Stimulated activated naive CD4-positive, alpha-beta T cell treated with Interleukin-2 at 50 U/mL for 16 hours (primary cell): Measurements from ENCODE around the gene PELO.
A peak's percentile ranks its signal among the peaks of the same experiment; 100 is the strongest.
"Not testable (repeated sequence)": the region's sequence is repeated elsewhere in the genome, so short reads cannot be mapped to it uniquely, and the experiment has no call there.

Experiments
- DNase-seq: peaks from one replicate; lab custom pipeline; 2025; lab: John Stamatoyannopoulos, UW

The PELO gene, protein sequence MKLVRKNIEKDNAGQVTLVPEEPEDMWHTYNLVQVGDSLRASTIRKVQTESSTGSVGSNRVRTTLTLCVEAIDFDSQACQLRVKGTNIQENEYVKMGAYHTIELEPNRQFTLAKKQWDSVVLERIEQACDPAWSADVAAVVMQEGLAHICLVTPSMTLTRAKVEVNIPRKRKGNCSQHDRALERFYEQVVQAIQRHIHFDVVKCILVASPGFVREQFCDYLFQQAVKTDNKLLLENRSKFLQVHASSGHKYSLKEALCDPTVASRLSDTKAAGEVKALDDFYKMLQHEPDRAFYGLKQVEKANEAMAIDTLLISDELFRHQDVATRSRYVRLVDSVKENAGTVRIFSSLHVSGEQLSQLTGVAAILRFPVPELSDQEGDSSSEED

DNA sequence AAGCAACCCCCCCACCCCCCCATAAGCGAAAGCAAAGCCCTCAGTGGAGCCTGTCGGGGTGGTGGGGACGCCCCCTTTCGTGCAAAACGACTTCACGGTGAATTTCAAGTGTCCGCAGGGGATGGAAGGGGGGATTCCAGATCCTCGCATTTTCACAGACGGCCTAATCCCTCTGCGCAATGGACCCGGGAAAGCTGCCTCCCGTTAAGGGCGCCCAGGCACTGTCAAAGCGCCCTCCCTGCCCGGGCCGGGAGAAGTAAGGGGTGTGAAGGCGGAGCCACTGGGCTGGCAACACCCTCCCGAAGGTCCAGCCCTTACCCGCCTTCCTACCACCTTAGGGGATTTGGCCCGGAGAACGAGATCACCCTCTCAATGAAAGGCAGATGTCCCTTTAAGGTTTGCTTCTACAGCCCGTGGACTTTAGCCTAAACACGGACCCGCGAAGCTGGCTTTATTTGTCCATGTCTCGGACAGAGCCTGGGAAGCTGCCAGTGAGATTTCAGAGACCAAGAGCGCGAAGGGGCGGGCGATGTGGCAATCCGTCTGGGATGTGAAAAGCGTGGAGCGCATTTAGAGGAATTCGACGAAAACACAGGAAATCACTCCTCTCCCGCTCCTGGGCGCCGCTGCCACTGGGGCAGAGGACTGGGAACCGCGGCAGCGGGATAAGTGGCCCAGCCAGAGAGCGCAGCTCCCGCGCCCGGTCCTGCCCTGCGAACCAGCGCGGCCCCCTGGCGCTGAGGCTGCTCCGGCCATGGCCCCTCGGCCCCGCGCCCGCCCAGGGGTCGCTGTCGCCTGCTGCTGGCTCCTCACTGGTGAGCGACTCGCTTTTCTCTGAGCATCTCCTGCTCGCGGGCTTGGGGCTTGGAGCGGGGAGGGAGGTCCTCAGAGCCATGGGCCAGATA lies at the start of gene PELO, which contains the start of gene ITGA1:
PELO (plus strand) TSS at position 317 of the 905 bp plus-strand sequence. CDS start 12,479 bp downstream, outside the sequence.
ITGA1 (plus strand) TSS at position 317 of the 905 bp plus-strand sequence; CDS start at position 755, 438 bp downstream.
- DNase-seq, result peak; percentile 64

DNA sequence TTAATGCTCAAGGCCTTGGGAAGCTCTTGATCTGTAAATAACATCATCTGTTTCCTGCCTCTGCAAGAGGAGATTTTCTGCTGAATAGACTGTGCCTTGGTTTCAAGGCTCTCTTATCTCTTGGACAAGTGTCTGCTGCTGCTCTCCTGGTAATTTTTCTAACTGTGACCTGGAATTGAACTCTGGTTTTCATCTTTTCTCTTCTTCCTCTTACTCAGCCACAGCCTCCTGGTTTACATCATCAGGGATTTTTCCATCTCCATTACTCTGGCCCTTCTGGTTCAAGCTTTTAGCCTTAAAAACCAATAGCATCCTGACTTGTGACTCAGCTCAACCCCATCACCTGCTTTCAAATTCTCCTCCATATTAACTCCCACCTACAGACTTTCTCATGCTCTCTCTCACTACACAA lies 49.6 kb upstream of the PELO start:
- no peak for DNase-seq

DNA sequence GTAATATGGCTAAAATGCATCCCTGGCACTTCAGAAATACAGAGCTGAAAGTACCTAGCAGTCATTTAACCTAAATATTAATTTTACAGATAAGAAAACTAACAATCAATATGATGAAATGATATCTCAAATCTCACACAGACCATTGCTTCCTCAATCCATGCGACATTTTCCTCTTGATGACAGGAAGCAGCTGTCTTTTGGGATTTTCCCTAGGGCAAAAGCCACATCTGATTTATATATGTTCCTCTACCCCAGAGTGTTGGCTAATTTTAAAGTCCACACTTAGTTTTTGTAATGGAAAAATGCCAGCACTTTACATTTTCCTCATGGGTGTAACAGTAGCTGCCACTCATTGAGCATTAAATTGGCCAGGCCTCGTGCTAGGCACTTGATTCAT lies 47.7 kb upstream of the PELO start:
- no peak for DNase-seq

DNA sequence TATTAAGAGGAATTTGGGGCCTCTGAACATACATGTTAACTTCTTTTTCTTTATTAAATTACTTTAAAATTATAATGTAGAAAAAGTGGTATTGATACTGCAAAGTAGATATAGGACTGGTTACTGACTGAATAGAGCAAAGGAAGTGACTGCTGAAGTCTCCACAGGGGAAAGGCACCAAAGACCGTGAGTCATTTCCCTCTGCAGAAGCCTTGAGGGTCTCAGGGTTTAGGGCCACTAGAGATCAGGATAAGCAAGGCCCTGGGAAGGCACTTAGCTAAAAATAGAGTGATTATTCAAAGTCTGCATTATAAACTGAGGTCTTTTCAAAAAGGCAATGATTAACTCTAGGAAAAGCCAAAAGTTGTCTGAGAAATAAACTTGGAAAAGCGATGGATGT lies 44.7 kb upstream of the PELO start:
- DNase-seq, result no peak

DNA sequence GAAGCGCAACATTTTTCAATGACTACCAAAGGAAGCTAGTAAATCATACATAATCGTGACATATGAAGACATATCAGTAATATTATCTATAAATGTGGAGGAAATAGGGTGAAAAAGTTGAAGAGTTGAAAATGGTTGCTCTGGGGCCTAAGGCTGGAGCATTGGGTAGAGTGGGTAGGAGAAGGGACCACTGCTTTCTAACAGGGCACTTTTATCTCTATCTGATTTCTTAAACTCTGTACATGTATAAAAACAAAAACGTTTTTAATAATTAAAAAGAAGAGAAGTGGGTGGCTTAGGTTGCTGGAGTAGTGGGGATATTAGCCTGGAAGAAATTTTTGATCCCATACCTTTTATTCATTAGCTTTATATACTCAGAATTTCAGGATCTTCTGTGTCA lies 44.2 kb upstream of the PELO start:
- DNase-seq, result no peak

DNA sequence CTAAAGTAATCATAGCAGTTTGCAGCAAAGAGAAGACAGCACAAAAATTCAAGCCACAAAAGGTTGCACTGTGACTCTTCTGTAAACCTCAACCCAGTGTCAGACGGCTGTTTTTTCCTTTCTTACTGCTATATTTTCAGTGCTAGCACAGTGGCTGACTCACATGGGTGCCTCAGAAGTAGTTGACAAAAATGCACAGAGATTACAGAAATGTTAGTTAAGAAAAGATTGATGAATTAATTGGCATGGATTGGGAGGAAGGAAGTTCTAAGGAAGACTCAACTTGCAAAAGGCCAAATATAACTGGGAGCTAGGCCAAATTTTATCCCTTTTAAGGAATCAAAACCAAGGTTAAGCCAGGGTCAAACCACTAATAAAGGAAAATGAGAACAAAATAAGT lies 43.7 kb upstream of the PELO start:
- peak; percentile 39 for DNase-seq

DNA sequence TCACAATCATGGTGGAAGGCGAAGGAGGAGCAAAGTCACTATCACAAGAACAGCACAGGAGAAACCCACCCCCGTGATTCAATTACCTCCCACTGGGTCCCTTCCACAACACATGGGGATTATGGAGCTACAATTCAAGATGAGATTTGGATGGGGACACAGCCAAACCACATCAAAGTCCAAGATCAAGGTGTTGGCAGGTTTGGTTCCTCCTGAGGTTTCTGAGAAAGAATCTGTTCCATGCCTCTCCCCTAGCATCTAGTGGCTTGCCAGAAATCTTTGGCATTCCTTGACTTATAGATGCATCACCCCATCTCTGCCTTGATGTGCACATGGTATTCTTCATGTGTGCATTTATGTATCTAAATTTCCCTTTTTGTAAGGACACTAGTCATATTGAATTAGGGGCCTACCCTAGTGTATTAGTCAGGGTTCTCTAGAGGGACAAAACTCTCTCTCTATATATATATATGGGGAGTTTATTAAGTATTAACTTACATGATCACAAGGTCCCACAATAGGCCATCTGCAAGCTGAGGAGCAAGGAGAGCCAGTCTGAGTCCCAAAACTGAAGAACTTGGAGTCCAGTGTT lies 42.8 kb upstream of the PELO start:
- DNase-seq, result not testable (repeated sequence)

DNA sequence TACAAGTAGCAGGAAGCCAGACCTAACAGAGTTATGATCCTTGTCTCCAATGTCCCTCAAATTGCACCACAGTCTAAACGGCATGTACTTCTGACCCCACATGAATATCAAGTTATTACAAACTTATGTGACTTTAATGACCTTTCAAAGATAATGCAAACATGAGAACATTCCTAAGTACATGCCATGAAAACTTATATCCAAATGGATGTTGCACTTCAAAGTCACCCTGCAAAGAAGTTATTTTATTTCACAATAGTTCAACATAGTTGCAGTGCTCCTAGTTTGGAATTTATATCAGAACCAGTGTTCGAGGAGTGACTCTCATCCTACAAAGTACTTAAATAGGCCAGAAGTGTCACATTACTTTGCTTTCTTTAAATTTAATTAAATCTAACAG lies 41.2 kb upstream of the PELO start:
- no peak for DNase-seq

DNA sequence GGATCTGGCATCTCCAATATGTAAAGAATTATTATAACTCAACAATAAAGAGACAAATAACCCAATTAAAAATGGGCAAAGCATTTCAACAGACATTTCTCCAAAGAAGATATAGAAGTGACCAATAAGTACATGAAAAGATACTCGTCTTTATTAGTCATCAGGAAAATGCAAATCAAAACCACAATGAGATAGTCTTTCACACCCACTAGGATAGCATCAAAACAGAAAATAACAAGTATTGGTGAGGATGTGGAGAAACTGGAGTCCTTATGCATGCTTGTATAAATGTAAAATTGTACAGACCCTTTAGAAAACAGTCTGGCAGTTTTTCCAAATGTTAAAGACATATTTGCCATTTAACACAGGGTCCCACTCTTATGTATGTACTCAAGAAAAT lies 39.1 kb upstream of the PELO start:
- DNase-seq, result no peak

DNA sequence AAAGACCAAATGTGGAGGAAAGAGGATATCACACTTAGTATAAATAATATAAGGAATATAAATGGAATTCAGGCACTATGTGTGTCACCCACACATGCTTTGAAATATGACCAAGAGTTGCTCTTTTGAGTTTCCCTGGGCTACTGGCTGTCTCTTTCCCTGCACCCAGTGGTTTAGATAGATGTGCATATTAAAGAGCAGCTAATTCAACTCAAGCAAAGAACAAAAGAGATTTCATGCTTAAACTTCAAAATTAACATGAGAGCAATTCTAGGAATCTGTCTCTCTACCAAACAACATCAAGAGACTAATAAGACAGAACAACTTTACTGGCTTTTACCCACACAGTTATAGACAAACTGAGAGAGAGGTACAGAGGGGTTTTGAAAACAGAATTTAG lies 38.0 kb upstream of the PELO start:
- no peak for DNase-seq

DNA sequence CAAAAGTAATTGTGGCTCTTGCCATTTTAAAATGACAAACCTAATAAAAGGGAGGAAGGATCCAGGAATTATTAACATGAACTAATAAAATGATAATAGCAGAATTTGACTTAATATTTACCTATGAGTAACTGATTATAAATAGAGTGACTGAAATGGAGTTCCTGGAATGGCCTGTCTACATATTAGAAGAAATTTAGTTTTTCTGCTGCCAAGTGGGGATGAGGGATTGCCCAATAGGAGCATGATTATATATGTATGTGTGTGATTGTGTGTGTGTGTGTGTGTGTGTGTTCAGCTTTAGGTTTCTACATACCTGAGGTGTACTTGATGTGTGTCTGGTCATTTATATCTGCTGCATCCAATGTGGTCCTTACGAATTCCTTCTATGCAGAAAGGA lies 36.6 kb upstream of the PELO start:
- DNase-seq, result no peak

DNA sequence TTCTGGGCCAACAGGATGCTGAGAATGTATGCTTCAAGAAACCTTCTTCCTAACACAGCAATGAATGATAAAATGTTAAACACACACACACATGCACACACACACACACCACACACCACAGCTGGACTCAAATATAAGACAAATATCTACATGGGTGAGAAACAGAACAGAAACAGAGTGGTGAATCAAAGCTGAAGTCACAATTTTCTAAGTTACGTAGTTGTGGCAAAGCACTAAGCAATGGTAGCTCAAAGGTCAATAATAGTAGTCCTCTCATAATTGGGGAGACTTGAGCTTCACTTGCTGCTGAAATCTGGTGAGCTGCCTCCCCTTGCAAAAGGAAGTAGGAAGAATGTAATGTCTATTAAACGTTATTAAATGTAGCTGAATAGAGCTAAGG lies 33.7 kb upstream of the PELO start:
- no peak for DNase-seq

DNA sequence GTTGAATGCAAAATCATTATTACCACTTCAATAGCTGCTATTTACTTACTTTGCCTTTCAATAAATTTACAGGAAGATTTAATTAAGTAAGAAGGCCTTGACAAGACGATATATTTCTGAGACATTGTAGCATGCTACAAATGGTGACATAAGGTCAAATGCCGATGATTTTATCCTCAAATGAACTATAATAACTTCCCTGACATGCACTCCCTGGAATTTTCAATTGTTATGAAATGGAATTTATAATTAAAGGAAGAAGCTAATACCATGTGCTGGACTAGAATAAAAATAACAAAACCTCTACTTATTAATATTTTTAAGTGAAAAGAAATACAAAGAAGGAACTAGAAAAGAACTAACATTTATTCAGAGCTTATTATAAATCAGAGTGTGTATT lies 30.2 kb upstream of the PELO start:
- no peak for DNase-seq

DNA sequence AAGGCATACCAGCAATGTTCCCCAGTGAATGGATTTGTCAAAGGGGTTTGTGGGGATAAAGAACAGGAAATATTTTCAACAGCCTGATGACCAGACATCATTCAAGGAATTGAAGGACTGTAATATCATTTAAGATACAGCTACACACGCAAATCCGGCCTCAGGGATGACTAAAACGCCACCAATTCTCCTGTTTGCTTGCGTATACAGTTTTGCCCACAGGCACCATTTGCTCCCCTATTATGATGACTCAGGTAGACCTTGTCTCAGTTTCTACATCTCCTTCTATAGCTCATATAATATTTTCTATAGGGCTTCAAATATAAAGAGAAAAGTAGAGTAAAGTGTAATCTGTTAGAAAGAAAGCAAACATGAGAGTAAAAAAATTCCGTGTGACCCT lies 29.7 kb upstream of the PELO start:
- DNase-seq, result no peak

DNA sequence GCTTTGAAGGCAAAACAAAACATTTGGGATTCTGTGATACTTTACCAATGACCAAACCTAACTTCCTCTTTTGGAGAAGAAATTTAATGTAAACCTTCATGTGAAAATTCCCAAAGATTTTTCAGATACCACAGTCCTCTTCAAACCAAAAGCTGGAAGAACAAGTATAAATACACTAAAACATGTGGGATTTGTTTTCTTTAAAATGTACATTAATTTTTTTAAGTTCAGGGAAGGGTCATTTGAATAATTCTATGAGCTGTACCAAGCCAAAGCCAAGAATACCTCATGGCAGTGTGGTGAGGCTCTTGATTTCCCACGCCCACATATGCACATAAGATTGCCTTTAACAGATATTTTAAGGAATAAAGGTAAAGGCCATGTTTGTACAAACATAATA lies 28.4 kb upstream of the PELO start:
- DNase-seq, result no peak

DNA sequence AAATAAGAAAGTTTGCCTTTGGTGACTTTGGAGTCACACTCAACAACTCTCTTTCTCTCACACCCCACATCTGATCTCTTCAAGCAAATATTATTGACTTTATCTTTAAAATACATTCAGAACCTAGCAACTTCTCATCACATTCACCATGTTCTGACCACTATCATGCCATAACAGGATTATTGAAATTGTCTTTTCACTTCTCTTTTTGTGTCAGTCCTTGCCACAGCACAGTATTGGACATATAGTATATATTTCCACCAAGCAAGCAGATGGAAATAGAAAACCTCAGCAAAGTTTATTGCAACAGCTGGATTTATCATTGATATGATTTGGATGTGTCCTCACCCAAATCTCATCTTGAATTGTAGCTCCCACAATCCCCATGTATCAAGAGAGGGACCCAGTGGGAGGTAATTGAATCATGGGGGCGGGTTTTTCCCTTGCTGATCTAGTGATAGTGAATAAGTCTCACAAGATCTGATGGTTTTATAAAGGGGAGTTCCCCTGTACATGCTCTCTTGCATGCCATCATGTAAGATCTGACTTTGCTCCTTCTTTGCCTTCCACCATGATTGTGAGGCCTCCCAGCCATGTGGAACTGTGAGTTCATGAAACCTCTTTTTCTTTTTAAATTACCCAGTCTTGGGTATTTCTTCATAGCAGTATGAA lies 26.9 kb upstream of the PELO start:
- DNase-seq, result peak; percentile 42

DNA sequence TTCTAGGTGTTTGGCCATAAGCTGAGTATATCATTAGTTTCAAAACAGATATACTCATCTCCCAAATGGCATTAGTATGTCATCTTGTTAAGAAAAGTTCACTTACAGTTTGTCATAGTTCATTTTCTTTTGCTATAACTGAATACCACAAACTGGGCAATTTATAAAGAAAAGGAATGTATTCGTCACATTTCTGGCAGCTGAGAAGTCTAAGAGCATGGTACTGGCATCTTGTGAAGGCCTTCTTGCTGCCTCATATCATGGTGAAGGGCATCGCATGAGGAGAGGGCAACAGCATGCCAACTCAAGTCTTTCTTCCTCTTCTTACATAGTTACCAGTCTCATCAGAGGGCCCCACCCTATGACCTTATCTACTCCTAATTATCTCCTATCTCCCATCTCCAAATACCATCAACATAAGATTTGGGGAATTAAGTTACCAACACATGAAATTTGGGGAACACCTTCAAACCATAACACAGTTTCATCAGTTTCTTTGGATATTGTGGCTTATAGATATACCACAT lies 20.4 kb upstream of the PELO start:
- no peak for DNase-seq

DNA sequence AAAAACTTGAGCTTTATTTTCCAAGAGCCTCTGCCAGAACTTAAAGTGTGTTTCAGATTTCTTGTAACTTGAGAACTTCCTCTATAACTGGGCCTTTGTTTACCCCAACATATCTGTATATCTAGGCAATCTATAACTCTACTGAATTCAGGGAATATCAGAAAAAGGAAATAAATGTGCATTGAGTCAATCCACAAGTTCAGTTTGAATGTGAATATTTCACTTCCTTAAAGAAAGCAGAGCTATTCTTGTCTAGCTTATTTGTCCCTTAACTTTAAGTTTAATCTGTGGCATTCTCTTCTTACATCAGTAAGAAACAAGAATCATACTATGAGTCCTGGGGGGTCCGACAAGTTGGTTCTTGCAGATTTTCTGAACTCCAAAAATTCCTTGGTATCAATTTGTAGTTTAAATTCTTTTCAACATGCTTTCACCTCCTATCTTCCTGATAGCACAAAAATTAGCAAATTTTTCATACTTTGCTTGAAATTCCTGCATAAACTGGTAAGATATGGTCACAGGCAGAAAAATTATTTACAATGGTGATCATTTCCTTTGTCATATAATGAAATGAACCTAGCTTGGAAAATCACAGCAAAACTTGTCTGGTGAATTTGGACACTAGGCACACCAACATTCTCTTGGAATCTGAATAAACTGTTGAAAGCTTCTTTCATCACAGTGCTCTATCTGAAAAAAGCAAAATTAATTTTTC lies 19.8 kb upstream of the PELO start:
- no peak for DNase-seq

DNA sequence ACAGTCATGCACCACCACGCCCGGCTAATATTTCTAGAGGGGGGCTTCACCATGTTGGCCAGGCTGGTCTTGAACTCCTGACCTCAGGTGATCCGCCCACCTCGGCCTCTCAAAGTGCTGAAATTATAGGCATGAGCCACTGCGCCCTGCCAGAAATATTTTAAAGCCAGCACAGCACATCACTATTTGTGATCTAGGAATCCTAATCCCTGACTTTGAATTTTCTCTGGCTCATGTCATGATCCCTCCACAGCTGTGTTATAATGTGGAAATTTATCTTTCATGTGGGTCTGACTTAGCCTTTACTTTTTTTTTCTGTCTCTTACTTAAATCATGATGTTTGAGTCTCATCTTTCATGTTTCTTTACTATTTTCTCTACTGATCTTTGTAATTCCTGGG lies 18.7 kb upstream of the PELO start:
- no peak for DNase-seq

DNA sequence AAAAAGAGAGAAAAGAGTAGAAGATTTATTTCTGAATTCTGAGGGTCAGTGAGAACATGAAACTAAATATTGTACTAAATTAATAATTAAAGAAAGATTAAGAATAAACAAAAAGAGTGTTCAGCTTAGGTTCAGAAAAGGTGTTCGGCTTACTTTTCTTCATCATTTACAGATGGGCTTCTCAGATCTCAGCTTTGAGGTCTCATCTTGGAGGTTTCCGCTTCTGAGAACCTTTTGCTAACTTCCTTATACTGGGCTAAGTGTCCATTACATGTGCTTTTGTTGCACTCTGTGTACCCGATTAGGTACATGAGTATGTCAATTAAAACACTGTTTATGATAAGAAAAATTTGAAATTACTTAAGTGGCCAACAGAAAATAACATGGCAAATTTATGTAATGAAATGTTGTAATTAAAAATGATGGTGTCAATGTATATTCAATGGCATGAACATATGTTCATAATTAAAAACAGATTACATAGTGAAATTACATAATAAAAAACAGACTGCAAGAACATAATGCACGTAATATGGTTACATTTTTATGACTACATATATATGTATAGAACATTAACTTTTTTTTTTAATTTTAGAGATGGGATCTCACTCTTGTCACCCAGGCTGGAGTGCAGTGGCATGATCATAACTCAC lies 17.3 kb upstream of the PELO start:
- DNase-seq, result no peak
